ENCODE results near the gene ZNF506. TPM values are rescaled to one million over a fixed set of nuclear protein-coding genes. Genes with fewer than 3 reads are reported as not detected.
A peak's percentile ranks its signal among the peaks of the same experiment; 100 is the strongest.
"Not testable (repeated sequence)": the region's sequence is repeated elsewhere in the genome, so short reads cannot be mapped to it uniquely, and the experiment has no call there.

ZNF506 gene
- total RNA-seq, 4 donors from 2014 or later, result 25.9 to 56.9 (median 31.3) TPM

DNA sequence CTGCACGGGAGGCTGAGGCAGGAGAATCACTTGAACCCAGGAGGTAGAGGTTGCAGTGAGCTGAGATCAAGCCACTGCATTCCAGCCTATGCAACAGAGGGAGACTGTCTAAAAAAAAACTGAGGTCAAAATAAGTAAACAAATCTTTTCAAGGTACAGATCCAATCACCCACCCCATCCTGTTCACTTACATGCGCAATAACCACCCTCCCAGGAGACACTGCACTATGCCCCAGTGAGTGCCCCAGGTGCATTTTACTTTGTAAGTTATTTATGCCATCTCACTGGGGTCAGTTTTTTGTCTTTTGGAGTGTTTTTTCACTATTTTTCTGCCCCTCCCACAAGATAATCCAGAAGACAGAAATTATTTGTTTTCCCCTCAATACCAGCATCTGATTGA is 37.2 kb upstream of the ZNF506 start:
- no peak overlapping the region for H3K4me3 ChIP-seq
- no peaks in the 10 kb centered on the region for H3K27me3 ChIP-seq
- no peak for TF ChIP-seq POLR2A (IDR thresholded peaks at IDR 0.05)
- H3K27ac ChIP-seq, result no peak overlapping the region
- no peaks in the 10 kb centered on the region for H3K4me1 ChIP-seq
- H3K36me3 ChIP-seq, result no peaks in the 10 kb centered on the region
- DNase-seq, result no peak
- no peaks in the 10 kb centered on the region for H3K9me3 ChIP-seq

- DNase-seq, H3K9me3 ChIP-seq, H3K4me3 ChIP-seq, H3K27me3 ChIP-seq, H3K36me3 ChIP-seq, H3K27ac ChIP-seq, H3K4me1 ChIP-seq: not testable (repeated sequence)
Measured at GRCh38 chr19:19851740-19852139, 30.2 kb upstream of the ZNF506 start.

DNA sequence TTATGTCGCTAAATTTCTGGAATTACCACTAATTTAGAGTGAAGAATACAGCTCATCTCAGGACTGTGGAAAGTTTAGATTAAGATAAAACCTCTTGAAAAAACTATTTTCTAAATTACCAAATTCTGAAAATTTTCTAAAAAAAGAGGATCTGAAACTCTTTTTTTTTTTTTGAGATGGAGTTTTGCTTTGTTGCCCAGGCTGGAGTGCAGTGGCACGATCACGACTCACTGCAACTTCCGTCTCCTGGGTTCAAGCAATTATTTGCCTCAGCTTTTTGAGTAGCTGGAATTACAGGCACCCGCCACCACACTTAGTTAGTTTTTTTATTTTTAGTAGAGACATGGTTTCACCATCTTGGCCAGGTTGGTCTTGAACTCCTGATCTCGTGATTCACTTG is 27.5 kb upstream of the ZNF506 start:
- no peaks in the 10 kb centered on the region for H3K4me1 ChIP-seq
- H3K9me3 ChIP-seq, result no peaks in the 10 kb centered on the region
- H3K36me3 ChIP-seq, result no peaks in the 10 kb centered on the region
- DNase-seq, result no peak
- TF ChIP-seq, protein P1, sequence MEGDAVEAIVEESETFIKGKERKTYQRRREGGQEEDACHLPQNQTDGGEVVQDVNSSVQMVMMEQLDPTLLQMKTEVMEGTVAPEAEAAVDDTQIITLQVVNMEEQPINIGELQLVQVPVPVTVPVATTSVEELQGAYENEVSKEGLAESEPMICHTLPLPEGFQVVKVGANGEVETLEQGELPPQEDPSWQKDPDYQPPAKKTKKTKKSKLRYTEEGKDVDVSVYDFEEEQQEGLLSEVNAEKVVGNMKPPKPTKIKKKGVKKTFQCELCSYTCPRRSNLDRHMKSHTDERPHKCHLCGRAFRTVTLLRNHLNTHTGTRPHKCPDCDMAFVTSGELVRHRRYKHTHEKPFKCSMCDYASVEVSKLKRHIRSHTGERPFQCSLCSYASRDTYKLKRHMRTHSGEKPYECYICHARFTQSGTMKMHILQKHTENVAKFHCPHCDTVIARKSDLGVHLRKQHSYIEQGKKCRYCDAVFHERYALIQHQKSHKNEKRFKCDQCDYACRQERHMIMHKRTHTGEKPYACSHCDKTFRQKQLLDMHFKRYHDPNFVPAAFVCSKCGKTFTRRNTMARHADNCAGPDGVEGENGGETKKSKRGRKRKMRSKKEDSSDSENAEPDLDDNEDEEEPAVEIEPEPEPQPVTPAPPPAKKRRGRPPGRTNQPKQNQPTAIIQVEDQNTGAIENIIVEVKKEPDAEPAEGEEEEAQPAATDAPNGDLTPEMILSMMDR (IDR thresholded peaks at IDR 0.05), result no peak
- TF ChIP-seq POLR2A (IDR thresholded peaks at IDR 0.05), result no peak
- H3K27ac ChIP-seq, result no peak overlapping the region
- no peaks in the 10 kb centered on the region for H3K27me3 ChIP-seq
- no peak overlapping the region for H3K4me3 ChIP-seq

GRCh38 chr19:19847781-19848180 is 26.2 kb upstream of the ZNF506 start:
- H3K4me3 ChIP-seq, result no peak overlapping the region
- TF ChIP-seq, protein P1 (IDR thresholded peaks at IDR 0.05), result no peak
- no peak for TF ChIP-seq POLR2A (IDR thresholded peaks at IDR 0.05)
- no peak overlapping the region for H3K27ac ChIP-seq
- H3K36me3 ChIP-seq, result no peaks in the 10 kb centered on the region
- no peaks in the 10 kb centered on the region for H3K9me3 ChIP-seq
- H3K27me3 ChIP-seq, result no peaks in the 10 kb centered on the region
- no peak for DNase-seq
- no peaks in the 10 kb centered on the region for H3K4me1 ChIP-seq

- Histone ChIP-seq H3K9me3 (peaks cover 0 to 74% (median 22%) of the 10 kb centered on the region in 4 donors), H3K36me3 (no peaks in the 10 kb centered on the region)
Measured at GRCh38 chr19:19835560-19836038, 14.0 kb upstream of the ZNF506 start.

DNA sequence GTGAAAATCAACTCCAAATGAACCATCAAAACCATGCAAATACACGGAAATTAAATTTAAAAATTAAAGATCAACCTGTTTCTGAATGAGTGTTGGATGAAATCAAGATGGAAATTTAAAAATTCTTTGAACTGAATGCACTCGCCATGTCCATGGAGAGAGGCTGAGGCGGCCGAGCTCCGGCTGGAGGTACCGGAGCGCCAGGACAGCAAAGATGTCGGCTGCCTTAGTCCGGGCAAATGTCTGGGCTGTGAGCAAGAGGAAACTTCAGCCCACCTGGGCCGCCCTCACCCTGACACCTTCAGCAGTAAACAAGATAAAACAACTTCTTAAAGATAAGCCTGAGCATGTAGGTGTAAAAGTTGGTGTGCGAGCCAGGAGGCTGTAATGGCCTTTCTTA is 5.3 kb upstream of the ZNF506 start:
- peaks cover 0 to 41% (median 9%) of the 10 kb centered on the region in 4 donors for H3K9me3 ChIP-seq
- no peaks in the 10 kb centered on the region for H3K4me1 ChIP-seq
- no peaks in the 10 kb centered on the region for H3K27me3 ChIP-seq
- TF ChIP-seq, protein P1 (IDR thresholded peaks at IDR 0.05), result no peak
- TF ChIP-seq POLR2A (IDR thresholded peaks at IDR 0.05), result no peak
- no peak overlapping the region for H3K4me3 ChIP-seq
- H3K27ac ChIP-seq, result no peak overlapping the region
- DNase-seq, result no peak
- H3K36me3 ChIP-seq, result no peaks in the 10 kb centered on the region

More at GRCh38 chr19:19835560-19836038, 14.0 kb upstream of the ZNF506 start:
- TF ChIP-seq POLR2A (IDR thresholded peaks at IDR 0.05), result no peak
- TF ChIP-seq, protein P1 (IDR thresholded peaks at IDR 0.05), result no peak
- H3K4me3 ChIP-seq, result no peak overlapping the region
- no peak for DNase-seq
- no peaks in the 10 kb centered on the region for H3K27me3 ChIP-seq
- no peak overlapping the region for H3K27ac ChIP-seq
- H3K4me1 ChIP-seq, result no peaks in the 10 kb centered on the region

- no peaks in the 10 kb centered on the region for H3K27me3 ChIP-seq
- peaks cover 0 to 17% (median 0%) of the 10 kb centered on the region in 4 donors for H3K4me1 ChIP-seq
- no peak for DNase-seq
- H3K4me3 ChIP-seq, result no peak overlapping the region
- TF ChIP-seq, protein P1 (IDR thresholded peaks at IDR 0.05), result no peak
- TF ChIP-seq POLR2A (IDR thresholded peaks at IDR 0.05), result no peak
- peaks cover 0 to 20% (median 0%) of the 10 kb centered on the region in 4 donors for H3K9me3 ChIP-seq
- H3K27ac ChIP-seq, result no peak overlapping the region
- peaks cover 0 to 17% (median 0%) of the 10 kb centered on the region in 3 donors for H3K36me3 ChIP-seq
Measured at GRCh38 chr19:19823916-19824315, 2.4 kb upstream of the ZNF506 start.

DNA sequence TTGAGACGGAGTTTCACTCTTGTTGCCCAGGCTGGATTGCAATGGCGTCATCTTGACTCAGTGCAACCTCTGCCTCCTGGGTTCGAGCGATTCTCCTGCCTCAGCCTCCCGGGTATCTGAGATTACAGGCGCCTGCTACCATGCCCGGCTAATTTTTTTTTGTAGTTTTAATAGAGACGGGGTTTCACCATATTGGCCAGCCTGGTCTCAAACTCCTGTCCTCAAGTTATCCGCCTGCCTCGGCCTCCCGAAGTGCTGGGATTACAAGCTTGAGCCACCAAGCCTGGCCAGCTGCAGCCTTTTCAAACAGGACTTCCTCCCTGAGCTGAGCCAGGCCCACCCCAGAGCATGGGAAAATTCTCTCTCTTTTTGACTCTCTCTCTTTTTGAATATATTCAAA is 426 bp upstream of the ZNF506 start:
- peak overlapping the region; percentile 70 to 81 (median 80) for H3K4me3 ChIP-seq
- peaks cover 0 to 28% (median 0%) of the 10 kb centered on the region in 4 donors for H3K9me3 ChIP-seq
- H3K4me1 ChIP-seq, result peaks cover 0 to 21% (median 2%) of the 10 kb centered on the region in 4 donors
- DNase-seq, result peak in 1 of 3 donors; percentile 34
- not testable (repeated sequence) for H3K27me3 ChIP-seq
- peaks cover 0 to 21% (median 0%) of the 10 kb centered on the region in 3 donors for H3K36me3 ChIP-seq
- peak overlapping the region; percentile 35 to 95 (median 95) for H3K27ac ChIP-seq
